Measurements from ENCODE around the gene THADA.

THADA gene

GRCh38 chr2:43251171-43251731, 344.6 kb downstream of the THADA start:
- peaks cover 3% of the 10 kb centered on the region for H3K4me1 ChIP-seq (ENCODE audit: insufficient read depth, low read length)
- no peaks in the 10 kb centered on the region for H3K27me3 ChIP-seq (ENCODE audit: insufficient read depth, low read length)
- H3K4me3 ChIP-seq (ENCODE audit: low read length), result no peak overlapping the region
- no peaks in the 10 kb centered on the region for H3K36me3 ChIP-seq (ENCODE audit: insufficient read depth, low read depth, low read length)
- H3K27ac ChIP-seq (ENCODE audit: low read length), result no peak overlapping the region
- no peak overlapping the region for H3K9ac ChIP-seq (ENCODE audit: low read depth, low read length)
- H3K9me3 ChIP-seq (ENCODE audit: insufficient read depth, low read depth, low read length), result no peaks in the 10 kb centered on the region

GRCh38 chr2:43250015-43250414, 345.8 kb downstream of the THADA start:
- Histone ChIP-seq H3K36me3 (ENCODE audit: insufficient read depth, low read depth, low read length) (no peaks in the 10 kb centered on the region), H3K9ac (ENCODE audit: low read depth, low read length) (no peak overlapping the region), H3K4me1 (ENCODE audit: insufficient read depth, low read length) (peaks cover 3% of the 10 kb centered on the region), H3K27ac (ENCODE audit: low read length) (no peak overlapping the region), H3K9me3 (ENCODE audit: insufficient read depth, low read depth, low read length) (no peaks in the 10 kb centered on the region), H3K4me3 (ENCODE audit: low read length) (no peak overlapping the region), H3K27me3 (ENCODE audit: insufficient read depth, low read length) (no peaks in the 10 kb centered on the region)

- H3K36me3 ChIP-seq (ENCODE audit: insufficient read depth, low read depth, low read length), result no peaks in the 10 kb centered on the region
- no peak overlapping the region for H3K9ac ChIP-seq (ENCODE audit: low read depth, low read length)
- no peaks in the 10 kb centered on the region for H3K27me3 ChIP-seq (ENCODE audit: insufficient read depth, low read length)
Observed at GRCh38 chr2:43248621-43249020, 347.2 kb downstream of the THADA start.

GRCh38 chr2:43246641-43247040, 349.2 kb downstream of the THADA start:
- Histone ChIP-seq H3K27me3 (ENCODE audit: insufficient read depth, low read length) (no peaks in the 10 kb centered on the region), H3K27ac (ENCODE audit: low read length) (no peak overlapping the region), H3K4me1 (ENCODE audit: insufficient read depth, low read length) (peaks cover 3% of the 10 kb centered on the region), H3K4me3 (ENCODE audit: low read length) (no peak overlapping the region), H3K36me3 (ENCODE audit: insufficient read depth, low read depth, low read length) (no peaks in the 10 kb centered on the region), H3K9me3 (ENCODE audit: insufficient read depth, low read depth, low read length) (no peaks in the 10 kb centered on the region), H3K9ac (ENCODE audit: low read depth, low read length) (no peak overlapping the region)

More at GRCh38 chr2:43248621-43249020, 347.2 kb downstream of the THADA start:
- H3K4me1 ChIP-seq (ENCODE audit: insufficient read depth, low read length), result peaks cover 3% of the 10 kb centered on the region
- H3K9me3 ChIP-seq (ENCODE audit: insufficient read depth, low read depth, low read length), result no peaks in the 10 kb centered on the region
- H3K4me3 ChIP-seq (ENCODE audit: low read length), result no peak overlapping the region
- no peak overlapping the region for H3K27ac ChIP-seq (ENCODE audit: low read length)

- Histone ChIP-seq H3K4me1 (ENCODE audit: insufficient read depth, low read length) (no peaks in the 10 kb centered on the region; the same call in 1 of the 2 replicates), H3K27ac (ENCODE audit: low read length) (no peak overlapping the region), H3K9me3 (ENCODE audit: insufficient read depth, low read depth, low read length) (no peaks in the 10 kb centered on the region), H3K9ac (ENCODE audit: low read depth, low read length) (no peak overlapping the region), H3K4me3 (ENCODE audit: low read length) (no peak overlapping the region), H3K27me3 (ENCODE audit: insufficient read depth, low read length) (no peaks in the 10 kb centered on the region), H3K36me3 (ENCODE audit: insufficient read depth, low read depth, low read length) (no peaks in the 10 kb centered on the region)
Observed at GRCh38 chr2:43241558-43241957, 354.3 kb downstream of the THADA start.

GRCh38 chr2:43240766-43241150, 355.1 kb downstream of the THADA start:
- no peak overlapping the region for H3K27ac ChIP-seq (ENCODE audit: low read length)
- no peaks in the 10 kb centered on the region for H3K27me3 ChIP-seq (ENCODE audit: insufficient read depth, low read length)
- no peaks in the 10 kb centered on the region for H3K4me1 ChIP-seq (ENCODE audit: insufficient read depth, low read length)
- H3K9ac ChIP-seq (ENCODE audit: low read depth, low read length), result no peak overlapping the region
- no peaks in the 10 kb centered on the region for H3K36me3 ChIP-seq (ENCODE audit: insufficient read depth, low read depth, low read length)
- H3K4me3 ChIP-seq (ENCODE audit: low read length), result no peak overlapping the region
- no peaks in the 10 kb centered on the region for H3K9me3 ChIP-seq (ENCODE audit: insufficient read depth, low read depth, low read length)

- H3K9ac ChIP-seq (ENCODE audit: low read depth, low read length), result no peak overlapping the region
- no peaks in the 10 kb centered on the region for H3K4me1 ChIP-seq (ENCODE audit: insufficient read depth, low read length)
- no peak overlapping the region for H3K4me3 ChIP-seq (ENCODE audit: low read length)
- H3K27me3 ChIP-seq (ENCODE audit: insufficient read depth, low read length), result no peaks in the 10 kb centered on the region
- no peak overlapping the region for H3K27ac ChIP-seq (ENCODE audit: low read length)
- H3K36me3 ChIP-seq (ENCODE audit: insufficient read depth, low read depth, low read length), result no peaks in the 10 kb centered on the region
- no peaks in the 10 kb centered on the region for H3K9me3 ChIP-seq (ENCODE audit: insufficient read depth, low read depth, low read length)
Observed at GRCh38 chr2:43239981-43240765, 355.7 kb downstream of the THADA start.

GRCh38 chr2:43238813-43239212, 357.0 kb downstream of the THADA start:
- no peak overlapping the region for H3K27ac ChIP-seq (ENCODE audit: low read length)
- no peak overlapping the region for H3K9ac ChIP-seq (ENCODE audit: low read depth, low read length)
- H3K27me3 ChIP-seq (ENCODE audit: insufficient read depth, low read length), result no peaks in the 10 kb centered on the region
- no peaks in the 10 kb centered on the region for H3K36me3 ChIP-seq (ENCODE audit: insufficient read depth, low read depth, low read length)
- H3K9me3 ChIP-seq (ENCODE audit: insufficient read depth, low read depth, low read length), result no peaks in the 10 kb centered on the region
- H3K4me1 ChIP-seq (ENCODE audit: insufficient read depth, low read length), result no peaks in the 10 kb centered on the region
- no peak overlapping the region for H3K4me3 ChIP-seq (ENCODE audit: low read length)

- H3K36me3 ChIP-seq (ENCODE audit: insufficient read depth, low read depth, low read length), result no peaks in the 10 kb centered on the region
- H3K9ac ChIP-seq (ENCODE audit: low read depth, low read length), result no peak overlapping the region
- no peaks in the 10 kb centered on the region for H3K27me3 ChIP-seq (ENCODE audit: insufficient read depth, low read length)
- no peak overlapping the region for H3K4me3 ChIP-seq (ENCODE audit: low read length)
- no peak overlapping the region for H3K27ac ChIP-seq (ENCODE audit: low read length)
- H3K9me3 ChIP-seq (ENCODE audit: insufficient read depth, low read depth, low read length), result no peaks in the 10 kb centered on the region
- no peaks in the 10 kb centered on the region for H3K4me1 ChIP-seq (ENCODE audit: insufficient read depth, low read length)
Observed at GRCh38 chr2:43238176-43238575, 357.7 kb downstream of the THADA start.

GRCh38 chr2:43233218-43234212, 362.3 kb downstream of the THADA start:
- H3K4me1 ChIP-seq (ENCODE audit: insufficient read depth, low read length), result peaks cover 10% of the 10 kb centered on the region; the same call in 1 of the 2 replicates
- no peaks in the 10 kb centered on the region for H3K27me3 ChIP-seq (ENCODE audit: insufficient read depth, low read length)
- no peak overlapping the region for H3K9ac ChIP-seq (ENCODE audit: low read depth, low read length)
- peaks cover 4% of the 10 kb centered on the region; the same call in 1 of the 2 replicates for H3K36me3 ChIP-seq (ENCODE audit: insufficient read depth, low read depth, low read length)
- H3K4me3 ChIP-seq (ENCODE audit: low read length), result no peak overlapping the region
- no peak overlapping the region for H3K27ac ChIP-seq (ENCODE audit: low read length)
- no peaks in the 10 kb centered on the region for H3K9me3 ChIP-seq (ENCODE audit: insufficient read depth, low read depth, low read length)

GRCh38 chr2:43230951-43231827, 364.6 kb downstream of the THADA start:
- Histone ChIP-seq H3K27me3 (ENCODE audit: insufficient read depth, low read length) (no peaks in the 10 kb centered on the region), H3K9ac (ENCODE audit: low read depth, low read length) (no peak overlapping the region), H3K4me3 (ENCODE audit: low read length) (no peak overlapping the region), H3K4me1 (ENCODE audit: insufficient read depth, low read length) (peaks cover 13% of the 10 kb centered on the region; the same call in 1 of the 2 replicates), H3K9me3 (ENCODE audit: insufficient read depth, low read depth, low read length) (no peaks in the 10 kb centered on the region), H3K36me3 (ENCODE audit: insufficient read depth, low read depth, low read length) (peaks cover 4% of the 10 kb centered on the region; the same call in 1 of the 2 replicates), H3K27ac (ENCODE audit: low read length) (no peak overlapping the region)

Data from iPS-20b (cell line).